GM21367 (cell line): Measurements from ENCODE around the gene BAIAP2L1.

Source experiments
- ATAC-seq: cut with Tn5 transposase; IDR thresholded peaks from one replicate; pipeline ENCODE4 v1.9.1; 2021; ENCODE audit not compliant: unreplicated experiment

The BAIAP2L1 gene

GRCh38 chr7:98360221-98361130, 40.4 kb downstream of the BAIAP2L1 start:
- ATAC-seq = no peak

GRCh38 chr7:98359395-98359794, 41.5 kb downstream of the BAIAP2L1 start:
- ATAC-seq = no peak

GRCh38 chr7:98358706-98359105, 42.2 kb downstream of the BAIAP2L1 start:
- ATAC-seq = no peak

- ATAC-seq = no peak
Observed at GRCh38 chr7:98357751-98358161, 43.1 kb downstream of the BAIAP2L1 start.

- no peak for ATAC-seq
Observed at GRCh38 chr7:98355250-98355538, 45.7 kb downstream of the BAIAP2L1 start.

- no peak for ATAC-seq
Observed at GRCh38 chr7:98354511-98355249, 46.2 kb downstream of the BAIAP2L1 start.

- no peak for ATAC-seq
Observed at GRCh38 chr7:98354052-98354451, 46.8 kb downstream of the BAIAP2L1 start.

GRCh38 chr7:98352621-98353020, 48.3 kb downstream of the BAIAP2L1 start:
- ATAC-seq = no peak

GRCh38 chr7:98351136-98351535, 49.8 kb downstream of the BAIAP2L1 start:
- ATAC-seq = no peak

GRCh38 chr7:98348726-98349474, 52.0 kb downstream of the BAIAP2L1 start:
- no peak for ATAC-seq

- no peak for ATAC-seq
Observed at GRCh38 chr7:98346515-98347069, 54.3 kb downstream of the BAIAP2L1 start.

GRCh38 chr7:98341106-98341505, 59.8 kb downstream of the BAIAP2L1 start:
- ATAC-seq = no peak

- no peak for ATAC-seq
Observed at GRCh38 chr7:98339043-98339442, 61.8 kb downstream of the BAIAP2L1 start.

- ATAC-seq = no peak
Observed at GRCh38 chr7:98338441-98338840, 62.4 kb downstream of the BAIAP2L1 start.

GRCh38 chr7:98335411-98335977, 65.4 kb downstream of the BAIAP2L1 start:
- no peak for ATAC-seq

GRCh38 chr7:98334081-98334480, 66.8 kb downstream of the BAIAP2L1 start:
- no peak for ATAC-seq

GRCh38 chr7:98330926-98331529, 69.9 kb downstream of the BAIAP2L1 start:
- no peak for ATAC-seq

GRCh38 chr7:98329791-98330373, 71.0 kb downstream of the BAIAP2L1 start:
- no peak for ATAC-seq

- ATAC-seq = no peak
Observed at GRCh38 chr7:98329100-98329790, 71.6 kb downstream of the BAIAP2L1 start.

- no peak for ATAC-seq
Observed at GRCh38 chr7:98324782-98325181, 76.1 kb downstream of the BAIAP2L1 start.
